ENCODE measurements around the gene ATP5MG.
"Not testable (repeated sequence)": the region's sequence is repeated elsewhere in the genome, so short reads cannot be mapped to it uniquely, and the experiment has no call there.

ATP5MG gene

DNA sequence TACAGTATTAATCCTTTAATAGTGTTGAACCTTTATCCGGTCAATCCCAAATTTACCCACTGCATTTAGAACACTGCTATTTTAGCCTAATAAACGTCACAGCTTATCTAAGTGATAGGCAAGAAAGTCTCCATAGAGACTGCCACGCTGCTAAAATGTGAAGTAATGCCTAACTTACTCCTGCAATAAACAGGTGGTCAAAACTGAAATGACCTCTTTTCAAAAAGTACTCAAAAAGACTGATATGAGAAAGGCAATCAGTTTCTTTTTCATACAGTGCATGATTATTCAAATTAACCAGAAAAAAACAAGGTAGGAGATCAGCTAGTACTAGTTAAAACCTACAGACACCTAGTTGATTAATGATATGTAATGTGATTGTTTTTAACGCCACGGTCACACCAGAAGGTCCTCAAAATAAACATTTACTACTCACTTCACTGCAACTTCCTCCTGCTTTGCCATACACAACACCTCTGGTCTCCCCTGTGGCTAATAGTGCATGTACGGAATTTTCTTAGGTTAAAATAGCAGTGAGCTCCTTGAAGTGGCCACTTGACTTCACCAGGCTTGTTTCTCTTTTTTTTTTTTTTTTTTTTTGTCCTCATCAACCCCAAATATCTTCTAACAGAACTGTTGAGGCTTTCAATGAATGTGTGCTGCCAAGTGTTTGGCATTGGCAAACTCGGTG, 8.8 kb downstream of the ATP5MG start:
- DNase-seq (ENCODE audit: low spot score) = no peak

DNA sequence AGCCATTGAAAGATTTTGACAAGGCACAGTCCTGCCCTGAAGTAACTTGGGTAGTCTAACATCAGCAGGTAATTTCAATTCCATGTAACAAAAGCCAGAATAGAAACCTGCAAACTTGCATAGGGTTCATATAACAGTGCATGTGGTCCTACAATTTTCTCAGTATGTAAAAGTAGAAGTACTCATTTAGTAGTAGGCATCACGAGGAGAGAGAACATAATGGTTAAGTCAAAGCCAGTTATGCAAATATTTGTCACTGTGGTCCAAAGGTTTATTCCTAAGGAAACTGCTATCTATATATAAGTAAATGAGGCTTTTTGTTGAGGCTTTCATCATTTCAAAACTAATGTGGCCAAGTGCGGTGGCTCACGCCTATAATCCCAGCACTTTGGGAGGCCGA, 10.1 kb downstream of the ATP5MG start:
- DNase-seq (ENCODE audit: low spot score) = no peak

DNA sequence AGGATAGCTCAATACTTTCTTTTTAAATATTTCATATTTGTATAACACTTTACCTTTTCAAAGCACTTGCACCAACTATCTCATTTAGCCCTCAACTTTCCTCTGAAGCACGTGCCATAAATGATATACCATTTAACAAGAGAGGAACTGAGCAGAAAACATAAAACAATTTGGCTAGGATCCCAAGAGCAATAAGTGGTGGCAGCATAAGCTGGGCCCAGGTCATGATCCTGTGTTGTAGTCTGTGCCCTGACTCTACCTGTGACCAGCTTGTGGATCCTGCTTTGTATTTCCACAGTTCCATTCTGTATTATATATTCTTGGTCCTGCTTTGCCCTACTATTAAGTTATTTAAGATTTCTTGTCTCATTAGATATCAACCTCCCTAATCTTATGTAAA, 11.5 kb downstream of the ATP5MG start:
- DNase-seq (ENCODE audit: low spot score) = no peak

DNA sequence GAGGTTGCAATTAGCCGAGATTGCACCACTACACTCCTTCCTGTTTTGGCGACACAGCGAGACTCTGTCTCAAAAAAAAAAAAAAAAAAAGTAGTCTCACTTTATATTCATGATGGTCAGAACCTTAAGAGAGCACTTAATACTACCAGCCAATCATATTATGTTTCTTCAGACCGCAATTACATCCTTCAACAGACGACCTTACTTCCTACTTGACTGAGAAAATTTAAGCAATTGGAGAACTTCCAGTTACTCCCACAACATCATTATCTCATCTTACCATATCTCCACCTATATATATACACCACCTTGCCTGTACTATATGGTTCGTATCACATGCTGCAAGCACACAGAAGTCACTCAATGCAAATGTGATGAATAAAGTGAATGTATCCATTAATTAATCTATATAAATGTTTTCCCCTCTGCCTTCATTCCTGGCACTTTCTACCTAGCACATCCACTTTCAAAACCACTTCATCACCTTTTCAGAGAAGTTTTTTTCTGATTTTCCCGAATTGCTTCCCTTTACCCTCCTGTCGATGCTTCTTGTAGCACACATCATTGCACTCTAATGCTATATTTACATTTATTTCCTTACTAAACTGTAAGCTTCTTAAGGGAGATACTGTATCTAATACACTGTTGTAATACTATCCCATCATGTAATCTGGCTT, 13.8 kb downstream of the ATP5MG start:
- DNase-seq (ENCODE audit: low spot score) = no peak

DNA sequence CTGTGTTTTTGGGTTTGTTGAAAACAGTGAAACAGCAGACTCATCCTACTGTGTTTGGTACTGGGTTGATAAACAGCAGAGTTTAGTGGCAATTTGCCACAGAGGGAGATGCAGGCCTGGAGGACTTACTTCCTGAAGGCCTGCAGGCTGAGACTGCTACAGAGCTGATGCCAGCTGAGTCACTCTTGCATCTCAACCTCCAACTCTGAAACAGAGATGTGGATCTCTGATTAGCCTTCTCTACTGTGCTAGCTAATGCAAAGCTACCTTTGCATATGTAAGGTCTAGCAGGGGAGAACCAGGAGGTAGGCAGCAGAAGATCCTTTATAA, 14.3 kb downstream of the ATP5MG start:
- DNase-seq (ENCODE audit: low spot score) = peak; percentile 30

DNA sequence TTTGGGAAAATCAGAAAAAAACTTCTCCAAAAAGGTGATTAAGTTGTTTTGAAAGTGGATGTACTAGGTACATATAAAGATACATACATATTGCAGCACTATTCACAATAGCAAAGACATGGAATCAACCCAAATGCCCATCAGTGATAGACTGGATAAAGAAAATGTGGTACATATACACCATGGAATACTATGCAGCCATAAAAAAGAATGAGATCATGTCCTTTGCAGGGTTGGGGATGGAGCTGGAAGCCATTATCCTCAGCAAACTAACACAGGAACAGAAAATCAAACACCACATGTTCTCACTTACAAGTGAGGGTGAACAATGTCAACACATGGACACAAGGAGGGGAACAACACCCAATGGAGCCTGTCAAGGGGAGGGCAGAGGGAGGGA, 15.5 kb downstream of the ATP5MG start:
- not testable (repeated sequence) for DNase-seq (ENCODE audit: low spot score)

DNA sequence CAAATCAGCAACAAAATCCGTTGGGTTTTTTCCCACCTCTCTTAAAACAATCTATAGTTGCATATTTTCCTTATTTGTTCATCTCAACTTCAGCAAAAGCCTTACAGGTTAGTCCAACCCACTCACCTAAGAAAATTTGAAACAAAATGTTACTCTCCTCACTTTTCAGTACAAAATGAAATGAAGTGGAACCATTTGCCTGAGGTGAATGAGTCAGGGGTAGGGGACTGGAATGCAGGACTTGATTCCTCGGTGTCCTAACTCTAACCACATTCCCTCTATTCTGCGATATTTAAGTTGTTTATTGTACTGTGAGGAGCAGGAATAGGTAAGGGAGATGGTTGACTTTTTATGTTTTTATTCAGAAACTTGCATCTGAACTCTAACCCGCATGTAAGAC, 16.4 kb downstream of the ATP5MG start:
- DNase-seq (ENCODE audit: low spot score) = no peak

DNA sequence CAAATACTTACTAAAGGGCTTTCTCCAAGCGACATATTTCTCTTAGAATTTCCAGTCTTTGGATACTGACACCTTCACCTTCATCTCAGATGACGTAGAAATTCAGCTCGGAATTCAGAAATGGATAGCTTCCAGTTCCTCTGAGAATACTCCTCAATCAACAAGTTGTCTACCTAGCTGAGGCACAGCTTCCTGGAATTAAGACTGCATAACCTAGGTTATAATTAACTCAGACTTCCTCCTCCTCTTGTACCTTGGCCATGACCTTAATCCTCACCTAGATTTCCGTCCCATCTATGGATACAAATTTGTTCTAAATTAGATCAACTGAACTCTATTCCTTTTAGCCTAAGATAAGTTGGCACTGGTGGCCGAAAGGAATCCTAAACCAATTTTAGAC, 17.4 kb downstream of the ATP5MG start:
- DNase-seq (ENCODE audit: low spot score) = no peak

DNA sequence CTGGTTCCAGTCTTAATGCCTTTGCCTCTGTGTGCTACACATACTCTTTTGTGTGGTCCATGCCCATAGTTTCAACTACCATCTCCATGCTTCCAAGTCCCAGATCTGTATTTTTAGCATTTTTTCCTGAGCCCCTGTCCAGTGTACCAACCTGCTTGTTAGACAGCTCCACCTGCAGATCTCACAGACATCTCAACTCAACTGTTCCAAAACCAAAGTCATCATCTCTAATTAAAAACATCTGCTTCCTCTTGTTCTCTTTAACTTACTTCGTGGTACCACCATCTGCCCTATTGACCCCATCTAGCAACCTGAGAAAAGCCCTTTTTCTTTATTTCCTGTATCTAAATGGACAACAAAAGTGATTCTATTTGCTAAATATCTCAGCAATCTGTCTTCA, 26.3 kb downstream of the ATP5MG start:
- DNase-seq (ENCODE audit: low spot score) = no peak

DNA sequence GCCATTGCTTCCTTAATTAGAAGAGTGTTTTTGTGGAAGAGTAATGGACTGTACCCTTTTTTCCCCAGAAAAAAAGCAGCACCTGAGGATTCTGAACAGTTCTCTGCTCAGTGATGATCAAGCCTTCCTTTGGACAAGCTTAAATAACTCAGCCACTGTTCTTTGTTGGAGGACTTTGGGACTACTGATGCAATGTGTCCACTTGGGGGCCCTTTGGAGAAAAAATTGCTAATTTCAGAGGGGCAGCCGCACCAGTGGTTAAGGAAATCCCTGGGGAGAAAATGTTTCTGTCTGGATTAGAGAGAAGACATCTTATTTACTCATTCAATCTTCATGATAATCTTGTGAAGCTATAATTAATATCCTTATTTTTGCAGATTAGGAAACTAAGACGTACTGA, 29.6 kb downstream of the ATP5MG start:
- DNase-seq (ENCODE audit: low spot score) = no peak

DNA sequence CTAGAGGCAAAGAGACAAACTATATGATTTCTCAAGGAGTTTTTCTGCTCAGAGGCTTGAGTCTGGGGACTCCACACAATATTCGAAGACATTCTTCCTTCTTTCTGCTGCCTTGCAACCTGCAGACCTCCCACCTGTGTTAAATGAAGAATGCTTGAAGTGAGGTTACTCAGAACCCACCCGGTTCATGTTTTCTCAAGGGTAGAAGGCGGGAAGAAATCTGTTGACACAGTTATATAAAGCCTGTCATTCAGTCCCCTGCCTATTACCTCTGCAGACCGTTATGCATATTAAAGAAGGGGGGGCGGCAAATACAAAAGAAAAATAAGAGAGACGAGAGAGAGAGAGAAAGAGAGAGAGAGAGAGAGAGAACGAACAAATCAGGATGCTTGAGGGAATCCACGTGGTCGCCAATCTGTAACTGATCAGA, 32.7 kb downstream of the ATP5MG start:
- DNase-seq (ENCODE audit: low spot score) = no peak

DNA sequence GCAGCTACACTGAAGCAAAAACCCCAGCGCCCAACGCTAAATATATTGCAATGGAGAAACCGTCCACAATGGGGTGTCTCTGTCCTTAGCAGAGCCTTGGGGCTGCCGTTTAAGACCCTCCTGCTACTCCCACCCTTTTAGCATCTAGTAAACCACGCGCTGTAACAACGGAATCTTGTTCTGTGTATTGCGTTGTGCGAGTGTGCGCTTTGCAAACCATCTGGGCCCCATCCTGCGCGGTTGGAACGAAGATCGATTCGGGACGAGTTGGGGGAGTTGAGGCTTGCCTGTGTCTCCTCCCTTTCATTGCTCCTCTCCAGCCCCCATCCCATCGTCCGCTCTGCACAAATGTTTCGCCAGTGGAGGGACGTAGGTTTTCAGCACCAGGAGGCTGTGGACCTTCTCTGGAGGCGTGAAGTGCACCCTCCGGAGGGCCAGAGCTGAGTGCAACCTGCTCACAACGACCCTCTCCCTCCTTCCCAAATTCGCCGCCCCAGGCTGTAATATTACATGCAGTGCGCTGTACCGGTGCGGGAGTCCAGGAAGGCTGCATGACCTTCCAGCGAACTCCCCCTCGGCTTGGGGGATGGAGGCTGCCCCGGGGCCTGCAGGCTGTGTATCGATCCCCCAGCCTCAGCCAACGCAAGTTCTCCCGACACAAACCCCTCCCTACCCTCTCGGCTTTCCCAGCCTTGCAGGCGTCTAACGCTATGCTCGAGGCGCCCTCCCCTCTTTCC, 33.3 kb downstream of the ATP5MG start:
- peak; percentile 26 for DNase-seq (ENCODE audit: low spot score)

DNA sequence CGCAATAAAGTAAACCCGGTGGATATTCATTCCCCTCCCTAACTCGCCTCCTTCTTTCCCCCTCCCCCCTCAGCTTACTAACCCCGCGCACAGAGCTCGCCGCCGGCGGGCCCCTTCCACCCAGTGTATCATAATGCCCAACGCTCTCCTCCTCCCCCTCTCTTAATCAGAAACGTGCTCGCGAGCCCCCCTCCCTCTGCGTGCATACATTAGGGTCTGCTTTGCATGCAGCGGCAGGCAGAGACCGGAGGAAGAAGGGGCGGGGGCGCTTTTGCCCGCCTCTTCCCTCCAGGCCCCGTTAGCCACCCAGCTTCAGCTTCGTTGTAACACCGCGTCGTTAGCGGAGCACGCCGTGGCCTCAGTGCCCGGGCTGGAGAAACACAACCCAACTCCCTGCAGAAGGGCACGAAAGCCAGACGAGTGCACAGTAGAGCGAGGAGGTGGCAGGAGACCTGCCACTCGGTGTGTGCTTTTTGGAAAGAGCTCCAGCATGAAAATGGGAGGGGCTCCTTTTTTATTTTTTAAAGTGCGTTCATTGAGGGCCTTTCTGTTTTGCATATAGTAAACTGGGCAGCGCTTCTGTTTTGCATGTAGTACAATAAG, 34.0 kb downstream of the ATP5MG start:
- no peak for DNase-seq (ENCODE audit: low spot score)

DNA sequence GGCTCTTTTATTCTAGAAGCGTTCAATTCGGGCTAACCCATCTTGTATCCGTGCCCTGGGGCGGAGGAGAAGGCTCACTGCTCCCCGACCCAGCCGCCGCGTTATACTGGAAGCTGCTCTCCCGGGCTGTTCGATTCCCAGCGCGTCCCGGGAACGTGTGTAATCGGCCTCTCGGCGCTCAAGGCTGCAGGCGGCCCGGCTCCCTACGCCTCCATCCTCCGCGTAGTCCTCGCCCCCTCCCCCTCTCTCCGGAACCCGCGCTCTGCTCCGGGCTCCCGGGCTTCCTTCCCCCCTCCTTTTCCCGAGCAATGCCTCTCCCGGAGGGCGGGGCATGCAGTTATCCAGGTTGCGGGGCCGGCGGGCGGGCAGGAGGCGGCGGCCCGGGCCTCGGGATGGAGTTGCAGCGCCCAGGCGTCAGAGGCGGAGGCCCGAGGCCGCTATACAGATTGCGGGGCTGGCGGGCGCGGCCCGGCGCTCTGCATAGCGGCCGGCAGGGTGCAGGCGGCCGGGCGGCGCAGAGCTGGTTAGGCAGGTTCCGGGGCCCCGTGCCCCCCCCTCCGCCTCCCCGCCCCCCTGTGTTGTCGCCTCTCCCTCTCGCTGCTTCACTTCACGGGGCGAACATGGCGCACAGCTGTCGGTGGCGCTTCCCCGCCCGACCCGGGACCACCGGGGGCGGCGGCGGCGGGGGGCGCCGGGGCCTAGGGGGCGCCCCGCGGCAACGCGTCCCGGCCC, 34.7 kb downstream of the ATP5MG start, which contains the start of gene KMT2A:
Gene KMT2A, plus strand, starts transcription at position 600 of the 732 bp plus-strand sequence. Its CDS starts 21 bp downstream, at position 621.
- DNase-seq (ENCODE audit: low spot score) = peak; percentile 92

DNA sequence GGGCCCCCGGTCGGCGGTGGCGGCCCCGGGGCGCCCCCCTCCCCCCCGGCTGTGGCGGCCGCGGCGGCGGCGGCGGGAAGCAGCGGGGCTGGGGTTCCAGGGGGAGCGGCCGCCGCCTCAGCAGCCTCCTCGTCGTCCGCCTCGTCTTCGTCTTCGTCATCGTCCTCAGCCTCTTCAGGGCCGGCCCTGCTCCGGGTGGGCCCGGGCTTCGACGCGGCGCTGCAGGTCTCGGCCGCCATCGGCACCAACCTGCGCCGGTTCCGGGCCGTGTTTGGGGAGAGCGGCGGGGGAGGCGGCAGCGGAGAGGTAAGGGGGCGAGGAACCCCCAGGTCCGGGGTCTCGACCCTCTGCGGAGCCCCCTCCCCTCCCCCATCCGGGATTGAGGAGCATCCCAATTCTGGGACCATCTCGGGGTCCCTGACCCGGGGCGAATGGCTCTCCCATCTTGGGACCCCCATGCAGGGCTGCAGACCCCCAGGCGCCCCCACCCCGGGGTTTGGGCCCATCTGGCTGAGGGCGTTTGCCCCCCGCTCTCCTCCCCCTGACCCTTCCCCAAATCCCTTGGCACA, 35.3 kb downstream of the ATP5MG start:
- DNase-seq (ENCODE audit: low spot score) = no peak

DNA sequence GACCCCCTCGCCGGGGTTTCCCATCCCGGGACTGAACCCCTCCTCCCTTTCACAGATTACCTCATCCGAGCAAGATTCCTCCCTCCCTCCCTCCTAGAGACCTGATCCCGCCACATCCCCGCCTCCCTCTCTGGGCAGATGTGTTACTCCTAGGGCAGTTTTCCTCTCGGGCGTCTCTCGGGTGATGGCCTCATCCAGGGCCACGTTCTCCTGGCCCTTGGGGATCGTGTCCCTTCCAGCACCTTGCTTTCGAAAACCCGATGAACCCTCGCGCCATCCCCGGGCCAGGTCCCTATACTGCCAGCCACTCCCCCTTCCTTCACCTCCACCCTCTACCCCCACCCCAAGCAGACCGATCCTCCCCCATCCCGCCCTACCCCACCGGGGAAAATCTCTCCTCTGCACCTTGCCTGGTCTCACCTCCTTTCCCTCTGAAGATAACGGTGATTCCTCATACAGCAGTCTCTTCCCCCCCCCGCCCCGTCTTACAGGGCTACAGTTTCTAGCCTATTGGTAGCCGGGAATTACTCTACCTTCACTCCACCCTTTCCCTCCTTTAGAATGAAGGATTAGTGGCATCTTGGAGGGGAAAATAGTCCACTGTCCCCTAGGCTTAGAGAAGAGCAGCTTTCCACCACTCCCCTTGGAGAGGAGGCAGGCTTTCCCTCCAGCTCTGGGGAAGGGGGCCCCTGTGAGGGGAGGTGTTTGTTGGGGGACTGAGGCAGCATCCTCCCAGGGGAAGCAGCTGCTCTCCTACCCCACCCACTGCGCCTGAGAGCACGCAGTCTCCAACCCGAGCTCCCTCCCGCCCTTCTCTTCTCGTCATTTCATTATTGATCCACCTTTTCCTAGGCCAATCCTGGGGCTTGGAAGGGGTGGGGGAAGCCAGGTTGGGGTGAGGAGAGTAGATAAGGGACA, 36.1 kb downstream of the ATP5MG start:
- peak; percentile 19 for DNase-seq (ENCODE audit: low spot score)

DNA sequence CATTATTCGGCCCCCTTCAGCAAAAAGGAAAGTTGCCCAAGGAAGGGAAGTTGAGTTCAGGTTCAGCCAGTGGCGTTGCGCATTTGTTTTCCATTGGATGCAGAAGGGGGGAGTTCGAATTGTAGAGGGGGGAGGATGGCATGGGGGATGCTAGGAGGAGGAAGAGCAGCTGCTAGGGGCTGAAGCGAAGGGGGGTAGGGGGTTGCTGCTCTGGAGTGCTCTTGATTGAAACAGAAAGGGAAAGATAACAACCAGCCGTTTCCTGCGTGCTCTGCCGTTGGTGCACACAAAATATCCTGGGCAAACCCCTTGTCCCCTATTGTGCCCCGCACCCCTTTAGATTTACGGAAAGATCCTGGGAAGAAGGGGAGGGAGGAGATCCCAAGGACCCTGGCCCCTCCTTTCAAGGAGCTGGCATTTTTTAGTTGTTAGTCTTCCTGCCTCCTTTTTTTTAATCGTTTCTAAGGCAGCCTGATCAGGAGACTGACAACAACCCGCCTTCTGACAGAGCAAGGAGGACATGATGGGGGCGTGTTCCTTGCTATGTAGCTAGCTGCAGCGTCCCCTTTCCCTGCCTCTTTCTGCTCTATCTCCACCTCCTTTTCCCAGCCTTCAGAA, 37.0 kb downstream of the ATP5MG start:
- peak; percentile 61 for DNase-seq (ENCODE audit: low spot score)

DNA sequence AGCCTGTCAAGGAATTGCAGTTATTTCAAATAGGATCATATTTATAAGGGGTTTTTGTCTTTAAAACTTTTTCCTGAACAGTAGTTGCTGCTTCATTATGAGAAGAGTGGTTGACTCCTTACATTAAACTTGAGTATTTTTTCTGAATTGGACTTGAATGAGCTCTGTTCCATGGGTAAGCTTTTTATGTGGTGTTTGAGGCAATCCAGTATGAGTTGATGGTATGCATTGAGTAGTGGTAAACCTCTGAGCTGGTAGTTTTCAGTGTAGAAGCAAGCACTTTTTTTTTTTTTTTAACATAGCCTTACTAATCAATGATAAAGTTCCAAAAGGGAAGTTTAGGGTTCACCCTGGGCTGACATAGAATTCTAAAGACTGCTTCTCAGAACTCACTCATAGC, 38.2 kb downstream of the ATP5MG start:
- no peak for DNase-seq (ENCODE audit: low spot score)

DNA sequence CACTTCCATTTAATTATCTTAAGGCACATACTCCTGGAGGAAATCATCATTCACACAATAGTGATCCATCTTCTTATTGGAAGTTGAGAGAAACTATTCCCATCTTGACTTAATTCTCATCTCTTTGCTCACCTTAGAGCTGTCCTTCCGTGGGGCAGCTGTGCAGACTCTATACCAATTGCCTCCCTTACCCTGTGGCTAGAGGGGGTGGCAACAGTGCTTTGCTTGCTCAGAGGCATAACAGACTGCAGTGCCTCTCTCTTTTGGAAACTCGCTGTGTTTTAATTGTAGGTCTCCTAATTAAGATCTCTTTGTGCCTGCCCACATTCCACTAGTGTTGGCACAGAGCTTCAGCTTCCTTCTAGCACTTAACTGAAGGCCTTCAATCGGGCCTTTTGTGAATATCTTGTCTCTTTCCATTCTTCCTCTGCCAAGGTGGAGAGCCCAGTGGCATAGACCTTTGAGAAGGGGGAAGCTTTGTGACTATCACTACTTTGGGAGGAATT, 40.4 kb downstream of the ATP5MG start:
- DNase-seq (ENCODE audit: low spot score) = no peak

DNA sequence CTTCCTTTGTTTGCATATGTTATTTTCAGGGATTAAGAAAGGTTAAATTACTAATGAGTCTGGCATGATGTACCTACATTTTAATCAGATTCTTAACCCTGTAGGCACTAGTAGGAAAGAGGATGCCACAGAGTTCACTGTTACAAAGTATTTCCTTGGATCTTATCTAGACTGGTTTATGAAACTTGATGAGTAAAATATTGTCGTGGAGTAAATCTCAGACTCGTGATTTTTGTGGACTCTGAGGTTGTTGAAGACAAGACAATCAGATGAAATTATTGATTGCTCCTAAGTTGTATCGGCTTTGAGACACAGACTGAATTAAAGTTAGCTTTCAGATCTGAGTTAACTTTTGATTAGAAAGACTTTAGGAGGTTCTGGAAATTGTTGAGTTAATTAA, 40.9 kb downstream of the ATP5MG start:
- no peak for DNase-seq (ENCODE audit: low spot score)

Measured in pons (tissue), 1 donor.